ENCODE results near the gene HS1BP3. TPM values are rescaled to one million over a fixed set of nuclear protein-coding genes. Genes with fewer than 3 reads are reported as not detected.

HS1BP3 gene
- total and polyA plus RNA-seq, 2 of the 4 experiments (the other 2 are of a cell fraction) = 9.0 to 14.8 TPM

GRCh38 chr2:20582600-20583221 lies 68.2 kb downstream of the HS1BP3 start (continued):
- no peak for TF ChIP-seq RAD21 (IDR thresholded peaks at IDR 0.05; ENCODE audit: low read length)

- no peak for ATAC-seq (ENCODE audit: low read depth)
- no peak overlapping the region for H2AK9ac ChIP-seq (replicated peaks; ENCODE audit: low read depth, low read length, poor library complexity)
- H3K4me3 ChIP-seq (ENCODE audit: insufficient read depth, low read depth, low read length) = no peak overlapping the region
- no TSS peak for BruUV-seq (replicated peaks)
- peak overlapping the region; percentile 77 for H3K4ac ChIP-seq (ENCODE audit: low read depth, low read length)
- H4K5ac ChIP-seq (ENCODE audit: low read depth, low read length) = peak overlapping the region; percentile 9; the same call in 1 of the 2 replicates
- H3K23ac ChIP-seq (ENCODE audit: low read depth, low read length) = no peak overlapping the region
- H2BK5ac ChIP-seq (ENCODE audit: low read depth, low read length, poor library complexity, severe bottlenecking) = peak overlapping the region; percentile 43
- ChIA-PET CTCF (no interaction called here), POLR2A (ENCODE audit: unreplicated experiment) (interaction anchor here (0.8 kb wide), 1 partner anchor 134 kb away, joined by 3 read pairs; the partner anchor contains the start of gene RHOB)
- no CpG with 5 or more reads among the region's 4 CpGs for WGBS, 2 experiments (ENCODE audit: extremely low coverage in 2 of 2, insufficient read length in 1 of 2)
- H3K9ac ChIP-seq (ENCODE audit: low read depth, low read length) = no peak overlapping the region
- H3K36me3 ChIP-seq (ENCODE audit: control insufficient read depth, insufficient read depth, low read length) = no peaks in the 10 kb centered on the region
- peak; percentile 43 for DNase-seq
- H2BK15ac ChIP-seq (ENCODE audit: low read depth, low read length) = peak overlapping the region; percentile 71; the same call in 2 of the 3 replicates
- dilution Hi-C loops (cut with HindIII; ENCODE audit: low sequenced_read_pairs, unreplicated experiment) = no loop called here
- H3K4me2 ChIP-seq (ENCODE audit: low read depth, low read length) = no peak overlapping the region
- H2BK20ac ChIP-seq (ENCODE audit: low read depth, low read length) = peak overlapping the region; percentile 7
- H3K4me1 ChIP-seq (ENCODE audit: control insufficient read depth, insufficient read depth, low read length) = peaks cover 54% of the 10 kb centered on the region
- in situ Hi-C loops (cut with MboI; ENCODE audit: low sequenced_read_pairs) = no loop called here
- H4K91ac ChIP-seq (ENCODE audit: insufficient read depth, low read depth, low read length) = peak overlapping the region; percentile 35
- no peaks in the 10 kb centered on the region for H3K27me3 ChIP-seq (ENCODE audit: control insufficient read depth, insufficient read depth, low read length)
- peaks cover 0 to 5% of the 10 kb centered on the region in 2 experiments; a peak in 1 of 4 replicates for H3K79me1 ChIP-seq (ENCODE audit: low read depth in 1 of 2, low read length in 2 of 2)
- H4K8ac ChIP-seq (ENCODE audit: low read depth in 2 of 2, low read length in 2 of 2) = peak overlapping the region in 1 of 2 experiments; percentile 60; a peak in 1 of 4 replicates
- no peak overlapping the region for H2AFZ ChIP-seq (replicated peaks; ENCODE audit: low read length, poor library complexity)
- H3K18ac ChIP-seq (ENCODE audit: low read depth, low read length) = 0 out of 2 replicates have a peak overlapping the region, but pooled peaks have one; percentile 0
- H3K14ac ChIP-seq (replicated peaks; ENCODE audit: low read depth, low read length) = peak overlapping the region; percentile 6; the same call in 1 of the 2 replicates
- H4K20me1 ChIP-seq (ENCODE audit: insufficient read depth, low read length) = no peaks in the 10 kb centered on the region
- peaks cover 49% of the 10 kb centered on the region for H3K9me1 ChIP-seq (ENCODE audit: insufficient read depth, low read length)
- TF ChIP-seq CHD1 (IDR thresholded peaks at IDR 0.05; ENCODE audit: low read depth, low read length) = no peak
- TF ChIP-seq POLR2A (IDR thresholded peaks at IDR 0.05; ENCODE audit: low read depth, low read length) = no peak
- no peak for TF ChIP-seq ELK1 (IDR thresholded peaks at IDR 0.05; ENCODE audit: borderline replicate concordance, low read depth, low read length)
- TF ChIP-seq RFX5 (IDR thresholded peaks at IDR 0.05; ENCODE audit: low read depth, low read length) = no peak
- TF ChIP-seq RAD21 (IDR thresholded peaks at IDR 0.05; ENCODE audit: low read length) = no peak
- no peak for TF ChIP-seq MXI1 (IDR thresholded peaks at IDR 0.05; ENCODE audit: borderline replicate concordance, low read depth, low read length)
- no peak for TF ChIP-seq MAZ (IDR thresholded peaks at IDR 0.05; ENCODE audit: borderline replicate concordance, low read depth, low read length)
- no peak for TF ChIP-seq USF2 (IDR thresholded peaks at IDR 0.05; ENCODE audit: low read depth, low read length)
- no peak for TF ChIP-seq CTCF (conservative IDR thresholded peaks at IDR 0.05; ENCODE audit: low read depth, low read length)
- TF ChIP-seq CEBPB (IDR thresholded peaks at IDR 0.05; ENCODE audit: low read depth, low read length) = no peak
- no peak for TF ChIP-seq FOS (IDR thresholded peaks at IDR 0.05; ENCODE audit: low read depth, low read length)
- intact Hi-C loops (cut with micrococcal nuclease) = no loop called here
- no peak overlapping the region for H3K56ac ChIP-seq (ENCODE audit: extremely low read depth, insufficient read depth, low read length)
- peak overlapping the region; percentile 43 for H2BK120ac ChIP-seq (ENCODE audit: low read depth, low read length)
- H2AK5ac ChIP-seq (ENCODE audit: low read depth, low read length) = peak overlapping the region; percentile 16; the same call in 1 of the 2 replicates
- no peak overlapping the region for H3K27ac ChIP-seq (ENCODE audit: insufficient read depth, low read length)
- no peaks in the 10 kb centered on the region for H3K9me3 ChIP-seq (ENCODE audit: control insufficient read depth, insufficient read depth, low read length)
Measured at GRCh38 chr2:20580690-20581437, 70.0 kb downstream of the HS1BP3 start.
